ENCODE measurements around the gene IL3RA. TPM values are rescaled to one million over a fixed set of nuclear protein-coding genes. Genes with fewer than 3 reads are reported as not detected.
A peak's percentile ranks its signal among the peaks of the same experiment; 100 is the strongest.

Gene IL3RA
- total and polyA plus RNA-seq, 4 donors, result 0.33 to 1.7 (median 1.0) TPM

DNA sequence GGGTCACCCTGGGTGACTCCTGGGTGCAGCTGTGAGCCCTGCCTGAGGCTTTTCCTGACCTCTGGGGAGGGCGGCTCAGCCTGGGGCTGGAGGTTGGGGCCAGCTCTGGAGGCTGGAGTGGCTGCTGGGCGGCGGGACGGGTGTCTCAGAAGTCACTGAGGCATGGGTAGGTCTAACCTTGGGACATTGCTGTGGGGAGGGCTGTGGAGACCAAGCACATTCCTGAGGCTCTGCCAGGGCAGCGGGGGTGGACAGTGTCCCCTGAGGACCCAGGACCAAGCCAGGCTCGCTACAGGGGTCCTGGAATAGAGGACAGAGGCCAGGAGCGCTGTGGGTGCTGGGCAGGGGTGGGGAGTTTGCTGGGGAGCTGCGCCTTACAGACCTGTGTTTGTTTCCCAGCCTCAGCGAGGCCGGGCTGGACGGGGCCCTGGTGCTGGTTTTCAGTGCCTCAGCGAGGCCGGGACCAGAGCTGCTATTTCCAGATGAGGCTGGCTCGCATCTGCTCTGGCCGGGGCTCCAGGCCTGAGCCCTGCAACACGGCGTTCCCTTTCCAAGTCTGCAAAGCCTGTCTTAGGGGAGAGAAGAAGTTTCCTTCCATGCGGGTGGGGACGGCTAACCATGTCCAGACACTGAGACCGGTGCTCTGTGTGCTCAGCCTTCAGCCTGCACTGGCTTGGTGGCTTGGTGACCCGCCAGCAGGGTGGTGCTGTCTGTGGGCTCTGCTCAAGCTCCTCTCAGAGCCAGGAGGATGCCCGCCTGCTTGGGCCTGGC, 58.3 kb downstream of the IL3RA start:
- Histone ChIP-seq H3K27me3 (ENCODE audit: control insufficient read depth in 4 of 4, insufficient read depth in 4 of 4, low read length in 3 of 4) (no peaks in the 10 kb centered on the region), H3K4me1 (ENCODE audit: control insufficient read depth in 4 of 4, insufficient read depth in 4 of 4, low read length in 3 of 4) (peaks cover 5 to 23% (median 19%) of the 10 kb centered on the region in 4 donors), H3K27ac (ENCODE audit: low read depth in 1 of 2, low read length in 2 of 2) (no peak overlapping the region), H3K4me3 (ENCODE audit: low read depth in 1 of 3, low read length in 3 of 3) (no peak overlapping the region), H3K36me3 (ENCODE audit: control insufficient read depth in 4 of 4, insufficient read depth in 3 of 4, low read depth in 1 of 4, low read length in 3 of 4) (peaks cover 7 to 15% (median 9%) of the 10 kb centered on the region in 4 donors), H3K9me3 (ENCODE audit: control insufficient read depth in 4 of 4, low read length in 3 of 4) (no peaks in the 10 kb centered on the region), H3K9ac (ENCODE audit: low read depth in 1 of 2, low read length in 2 of 2) (no peak overlapping the region)
- no peak for TF ChIP-seq RAD21 (IDR thresholded peaks at IDR 0.05)
- TF ChIP-seq RXRA (IDR thresholded peaks at IDR 0.05), result no peak
- peak; percentile 31 for DNase-seq (ENCODE audit: low spot score)
- WGBS, result 94% methylated on average over 22 of the region's 22 CpGs

DNA sequence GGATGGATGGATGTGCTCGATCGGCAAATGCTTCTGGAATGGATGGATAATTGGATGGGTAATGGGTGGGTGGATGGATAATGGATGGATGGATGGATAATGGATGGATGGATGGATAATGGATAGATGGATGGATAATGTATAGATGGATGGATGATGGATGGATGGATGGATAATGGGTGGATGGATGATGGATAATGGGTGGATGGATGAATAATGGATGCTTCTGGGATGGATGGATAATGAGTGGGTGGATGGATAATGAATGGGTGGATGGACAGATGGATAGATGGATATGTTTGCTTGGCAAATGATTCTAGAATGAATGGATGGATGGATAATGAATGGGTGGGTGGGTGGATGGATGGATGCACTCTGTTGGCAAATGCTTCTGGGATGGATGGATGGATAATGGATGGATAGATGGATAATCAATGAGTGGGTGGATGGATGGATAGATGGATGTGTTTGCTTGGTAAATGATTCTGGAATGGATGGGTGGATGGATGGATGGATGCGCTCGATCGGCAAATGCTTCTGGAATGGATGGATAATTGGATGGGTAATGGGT, 59.1 kb downstream of the IL3RA start:
- Histone ChIP-seq H3K9ac (ENCODE audit: low read depth in 1 of 2, low read length in 2 of 2) (no peak overlapping the region), H3K9me3 (ENCODE audit: control insufficient read depth in 4 of 4, low read length in 3 of 4) (no peaks in the 10 kb centered on the region), H3K4me3 (ENCODE audit: low read depth in 1 of 3, low read length in 3 of 3) (no peak overlapping the region), H3K27ac (ENCODE audit: low read depth in 1 of 2, low read length in 2 of 2) (no peak overlapping the region), H3K27me3 (ENCODE audit: control insufficient read depth in 4 of 4, insufficient read depth in 4 of 4, low read length in 3 of 4) (no peaks in the 10 kb centered on the region), H3K4me1 (ENCODE audit: control insufficient read depth in 4 of 4, insufficient read depth in 4 of 4, low read length in 3 of 4) (peaks cover 2 to 20% (median 13%) of the 10 kb centered on the region in 4 donors), H3K36me3 (ENCODE audit: control insufficient read depth in 4 of 4, insufficient read depth in 3 of 4, low read depth in 1 of 4, low read length in 3 of 4) (peaks cover 5 to 18% (median 9%) of the 10 kb centered on the region in 4 donors)
- 97% methylated on average over 5 of the region's 5 CpGs for WGBS
- TF ChIP-seq MAX (IDR thresholded peaks at IDR 0.05) (no peak), FOXA1 (IDR thresholded peaks at IDR 0.05) (no peak), GABPA (IDR thresholded peaks at IDR 0.05 in 1 of 2, conservative IDR thresholded peaks at IDR 0.05 in 1 of 2) (no peak), NR2F2 (IDR thresholded peaks at IDR 0.05) (no peak)
- DNase-seq (ENCODE audit: low spot score), result no peak

DNA sequence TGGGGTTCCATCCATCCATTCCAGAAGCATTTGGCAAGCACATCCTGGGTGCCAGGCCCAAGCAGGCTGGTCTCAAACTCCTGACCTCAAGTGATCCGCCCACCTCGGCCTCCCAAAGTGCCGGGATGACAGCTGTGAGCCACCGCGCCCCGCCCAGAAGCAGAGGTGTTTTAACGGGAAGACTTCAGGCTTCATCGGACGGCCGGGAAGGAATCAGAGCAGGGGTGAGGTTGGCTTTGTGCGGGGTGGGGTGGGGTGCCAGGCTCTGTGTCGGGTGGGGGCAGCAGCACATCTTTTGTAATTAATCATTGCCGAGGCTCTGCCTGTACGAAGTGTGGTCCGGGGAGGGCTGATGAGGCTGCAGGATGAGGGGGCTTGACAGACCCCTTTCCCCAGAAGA, 60.4 kb downstream of the IL3RA start:
- 91% methylated on average over 15 of the region's 15 CpGs for WGBS
- Histone ChIP-seq H3K27ac (ENCODE audit: low read depth in 1 of 2, low read length in 2 of 2) (no peak overlapping the region), H3K4me1 (ENCODE audit: control insufficient read depth in 4 of 4, insufficient read depth in 4 of 4, low read length in 3 of 4) (peaks cover 1 to 13% (median 8%) of the 10 kb centered on the region in 4 donors), H3K9ac (ENCODE audit: low read depth in 1 of 2, low read length in 2 of 2) (no peak overlapping the region), H3K36me3 (ENCODE audit: control insufficient read depth in 4 of 4, insufficient read depth in 3 of 4, low read depth in 1 of 4, low read length in 3 of 4) (peaks cover 5 to 27% (median 10%) of the 10 kb centered on the region in 4 donors), H3K9me3 (ENCODE audit: control insufficient read depth in 4 of 4, low read length in 3 of 4) (no peaks in the 10 kb centered on the region), H3K4me3 (ENCODE audit: low read depth in 1 of 3, low read length in 3 of 3) (no peak overlapping the region), H3K27me3 (ENCODE audit: control insufficient read depth in 4 of 4, insufficient read depth in 4 of 4, low read length in 3 of 4) (no peaks in the 10 kb centered on the region)
- DNase-seq (ENCODE audit: low spot score), result peak; percentile 28
- TF ChIP-seq TAF1 (conservative IDR thresholded peaks at IDR 0.05), result no peak
- no peak for TF ChIP-seq GABPA (IDR thresholded peaks at IDR 0.05 in 1 of 2, conservative IDR thresholded peaks at IDR 0.05 in 1 of 2)
- no peak for TF ChIP-seq HNF4G (IDR thresholded peaks at IDR 0.05)
- TF ChIP-seq EGR1 (IDR thresholded peaks at IDR 0.05; ENCODE audit: low read depth in 2 of 2), result no peak
- TF ChIP-seq, protein P1, sequence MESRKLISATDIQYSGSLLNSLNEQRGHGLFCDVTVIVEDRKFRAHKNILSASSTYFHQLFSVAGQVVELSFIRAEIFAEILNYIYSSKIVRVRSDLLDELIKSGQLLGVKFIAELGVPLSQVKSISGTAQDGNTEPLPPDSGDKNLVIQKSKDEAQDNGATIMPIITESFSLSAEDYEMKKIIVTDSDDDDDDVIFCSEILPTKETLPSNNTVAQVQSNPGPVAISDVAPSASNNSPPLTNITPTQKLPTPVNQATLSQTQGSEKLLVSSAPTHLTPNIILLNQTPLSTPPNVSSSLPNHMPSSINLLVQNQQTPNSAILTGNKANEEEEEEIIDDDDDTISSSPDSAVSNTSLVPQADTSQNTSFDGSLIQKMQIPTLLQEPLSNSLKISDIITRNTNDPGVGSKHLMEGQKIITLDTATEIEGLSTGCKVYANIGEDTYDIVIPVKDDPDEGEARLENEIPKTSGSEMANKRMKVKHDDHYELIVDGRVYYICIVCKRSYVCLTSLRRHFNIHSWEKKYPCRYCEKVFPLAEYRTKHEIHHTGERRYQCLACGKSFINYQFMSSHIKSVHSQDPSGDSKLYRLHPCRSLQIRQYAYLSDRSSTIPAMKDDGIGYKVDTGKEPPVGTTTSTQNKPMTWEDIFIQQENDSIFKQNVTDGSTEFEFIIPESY (IDR thresholded peaks at IDR 0.05), result no peak
- TF ChIP-seq MAX (IDR thresholded peaks at IDR 0.05), result no peak
- no peak for TF ChIP-seq FOXA1 (IDR thresholded peaks at IDR 0.05)
